Upper lobe of left lung (tissue), 6 donors: Measurements from ENCODE around the gene NUP188. TPM values are rescaled to one million over a fixed set of nuclear protein-coding genes. Genes with fewer than 3 reads are reported as not detected.
A peak's percentile ranks its signal among the peaks of the same experiment; 100 is the strongest.

ENCODE experiments used
- ATAC-seq, 2 donors: fragments of 200-7000 bp; cut with Tn5 transposase; one replicate each; pipeline ENCODE4 v1.9.1; 2022; ENCODE audit warnings: mild to moderate bottlenecking in 2 of 2, moderate library complexity in 2 of 2; ENCODE audit not compliant: low FRiP score in 2 of 2
- DNase-seq, 2 donors: peaks; one replicate each; pipeline ENCODE4 v3.0.0-alpha.2; 2019 to 2020
- H3K27ac ChIP-seq, 4 donors: fragments of 200-600 bp; sonication (generic); one replicate each; pipeline ENCODE4 v1.5.1; 2016 to 2019
- H3K27me3 ChIP-seq, 4 donors: fragments of 200-600 bp; sonication (generic); one replicate each; pipeline ENCODE4 v1.5.1; 2017 to 2019
- H3K36me3 ChIP-seq, 4 donors: fragments of 200-600 bp; sonication (generic); one replicate each; pipeline ENCODE4 v1.5.1; 2016 to 2019
- H3K4me1 ChIP-seq, 4 donors: fragments of 200-600 bp; sonication (generic); one replicate each; pipeline ENCODE4 v1.5.1; 2018 to 2019
- H3K4me3 ChIP-seq, 4 donors: fragments of 200-600 bp; sonication (generic); one replicate each; pipeline ENCODE4 v1.5.1; 2017 to 2019; ENCODE audit warnings: mild to moderate bottlenecking in 2 of 4, moderate library complexity in 1 of 4
- H3K9me3 ChIP-seq, 4 donors: fragments of 200-600 bp; sonication (generic); one replicate each; pipeline ENCODE4 v1.5.1; 2018 to 2019
- EP300 ChIP-seq, 4 donors: sonication (generic); formaldehyde crosslinking; IDR thresholded peaks; one replicate each; pipeline ENCODE4 v1.5.1; 2017; ENCODE audit warnings: antibody characterized with exemption in 4 of 4, control low read depth in 2 of 4
- POLR2A ChIP-seq, 4 donors: fragments of 450-650 bp; IDR thresholded peaks; one replicate each; pipeline ENCODE4 v1.5.1; 2016 to 2017; ENCODE audit warnings: antibody characterized with exemption in 4 of 4, mild to moderate bottlenecking in 2 of 4
- POLR2AphosphoS5 ChIP-seq, 2 donors: sonication (generic); formaldehyde crosslinking; IDR thresholded peaks; one replicate each; pipeline ENCODE4 v1.5.1; 2017; ENCODE audit warnings: antibody characterized with exemption in 2 of 2
- WGBS, 2 donors: methylation state at CpG; one replicate each; pipeline ENCODE4 v1.1.5; 2017 to 2018; 5-methylcytosine and 5-hydroxymethylcytosine counted together
- total RNA-seq, 6 donors: library from RNA; depleted of rRNA in 4 of 6; stranded (reverse); fragments of >200 nt in 4 of 6; gene quantifications; one replicate each; pipeline versions ENCODE4 v1.1.0 to v1.2.1, GENCODE V29; 2016 to 2021
- TF ChIP-seq, protein P1 (sequence below), 6 experiments: fragments of 450-650 bp in 4 of 6; fragments of 200-600 bp in 2 of 6; sonication (generic) in 2 of 6; IDR thresholded peaks; one replicate each; pipeline ENCODE4 v1.5.1; 2016 to 2019; ENCODE audit warnings: antibody characterized with exemption in 6 of 6
- donor health status: DM: no; HTN: no; CAD: no; lungs with moderate emphysema.
- donor health status: DM: no; HTN: yes; CAD: no; lungs with severe emphysema.

NUP188 gene
- total RNA-seq, 6 donors from 2014 or later: 30.4 to 225 (median 50.1) TPM

DNA sequence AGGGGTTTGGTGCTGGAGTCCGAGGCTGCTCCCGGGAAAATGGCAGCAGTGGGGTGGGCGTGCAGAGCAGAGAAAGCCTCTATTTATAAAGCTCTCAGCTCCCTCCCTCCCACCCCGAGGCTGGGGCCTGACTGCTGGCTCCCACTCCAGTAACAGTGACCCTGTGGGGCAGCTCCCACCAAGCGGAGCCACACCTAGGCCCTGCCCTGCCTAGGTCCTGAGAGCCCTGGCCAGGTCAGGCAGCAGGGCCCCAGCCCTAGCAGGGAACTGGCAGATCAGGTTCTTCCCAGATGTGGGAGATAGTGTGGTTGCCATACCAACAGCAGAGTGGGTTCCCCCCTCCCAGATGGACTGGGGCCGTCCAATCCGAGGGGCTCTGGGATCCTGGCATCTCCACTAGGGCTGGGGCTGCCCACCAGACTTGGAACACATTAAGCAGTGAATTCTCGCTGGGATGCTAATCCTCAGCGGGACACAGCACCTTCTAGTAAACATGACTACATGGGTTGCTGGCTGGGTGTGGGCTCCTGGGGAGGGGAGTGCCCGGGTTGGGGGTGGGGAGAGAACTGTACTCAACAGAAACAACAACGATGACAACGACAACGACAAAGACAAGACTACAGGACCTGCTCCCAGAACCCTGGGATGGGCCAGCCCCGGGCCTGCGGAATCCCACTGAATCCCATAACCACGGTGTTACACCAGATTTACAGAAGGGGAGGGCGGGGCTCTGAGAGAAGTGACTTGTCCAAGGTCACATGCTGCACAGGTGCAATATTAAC, 79.1 kb downstream of the NUP188 start:
- WGBS, 2 donors: 57 to 60% methylated on average over 15 to 17 of the region's 17 CpGs
- H3K4me3 ChIP-seq: peak overlapping the region in 2 of 4 donors; percentile 75 to 89
- TF ChIP-seq, protein P1, sequence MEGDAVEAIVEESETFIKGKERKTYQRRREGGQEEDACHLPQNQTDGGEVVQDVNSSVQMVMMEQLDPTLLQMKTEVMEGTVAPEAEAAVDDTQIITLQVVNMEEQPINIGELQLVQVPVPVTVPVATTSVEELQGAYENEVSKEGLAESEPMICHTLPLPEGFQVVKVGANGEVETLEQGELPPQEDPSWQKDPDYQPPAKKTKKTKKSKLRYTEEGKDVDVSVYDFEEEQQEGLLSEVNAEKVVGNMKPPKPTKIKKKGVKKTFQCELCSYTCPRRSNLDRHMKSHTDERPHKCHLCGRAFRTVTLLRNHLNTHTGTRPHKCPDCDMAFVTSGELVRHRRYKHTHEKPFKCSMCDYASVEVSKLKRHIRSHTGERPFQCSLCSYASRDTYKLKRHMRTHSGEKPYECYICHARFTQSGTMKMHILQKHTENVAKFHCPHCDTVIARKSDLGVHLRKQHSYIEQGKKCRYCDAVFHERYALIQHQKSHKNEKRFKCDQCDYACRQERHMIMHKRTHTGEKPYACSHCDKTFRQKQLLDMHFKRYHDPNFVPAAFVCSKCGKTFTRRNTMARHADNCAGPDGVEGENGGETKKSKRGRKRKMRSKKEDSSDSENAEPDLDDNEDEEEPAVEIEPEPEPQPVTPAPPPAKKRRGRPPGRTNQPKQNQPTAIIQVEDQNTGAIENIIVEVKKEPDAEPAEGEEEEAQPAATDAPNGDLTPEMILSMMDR (IDR thresholded peaks at IDR 0.05): no peak
- TF ChIP-seq EP300 (IDR thresholded peaks at IDR 0.05) (no peak), POLR2AphosphoS5 (IDR thresholded peaks at IDR 0.05) (no peak), POLR2A (IDR thresholded peaks at IDR 0.05) (no peak)
- H3K27me3 ChIP-seq: no peaks in the 10 kb centered on the region
- H3K36me3 ChIP-seq: no peaks in the 10 kb centered on the region
- H3K4me1 ChIP-seq: peaks cover 25 to 28% (median 27%) of the 10 kb centered on the region in 4 donors
- no peaks in the 10 kb centered on the region for H3K9me3 ChIP-seq
- DNase-seq (peak in 1 of 2 donors; percentile 48), ATAC-seq (no peak)
- peak overlapping the region; percentile 10 to 64 (median 38) for H3K27ac ChIP-seq

- 27 to 32% methylated on average over 7 to 9 of the region's 9 CpGs for WGBS, 2 donors
- Histone ChIP-seq H3K27me3 (no peaks in the 10 kb centered on the region), H3K4me3 (peak overlapping the region; percentile 32 to 92 (median 82)), H3K9me3 (no peaks in the 10 kb centered on the region), H3K27ac (peak overlapping the region; percentile 47 to 86 (median 62)), H3K36me3 (no peaks in the 10 kb centered on the region), H3K4me1 (peaks cover 25 to 28% (median 27%) of the 10 kb centered on the region in 4 donors)
- ATAC-seq: no peak
- no peak for TF ChIP-seq POLR2A (IDR thresholded peaks at IDR 0.05)
- no peak for TF ChIP-seq EP300 (IDR thresholded peaks at IDR 0.05)
- TF ChIP-seq, protein P1 (IDR thresholded peaks at IDR 0.05): no peak
- TF ChIP-seq POLR2AphosphoS5 (IDR thresholded peaks at IDR 0.05): no peak
- no peak for DNase-seq
Measured at GRCh38 chr9:129027224-129027684, 79.8 kb downstream of the NUP188 start.

GRCh38 chr9:129027685-129028191, 80.2 kb downstream of the NUP188 start:
- ATAC-seq (peak; percentile 3 to 15), DNase-seq (no peak)
- Histone ChIP-seq H3K27me3 (no peaks in the 10 kb centered on the region), H3K9me3 (no peaks in the 10 kb centered on the region), H3K36me3 (no peaks in the 10 kb centered on the region), H3K4me1 (peaks cover 25 to 28% (median 27%) of the 10 kb centered on the region in 4 donors), H3K4me3 (peak overlapping the region; percentile 32 to 92 (median 82)), H3K27ac (peak overlapping the region; percentile 47 to 86 (median 62))
- TF ChIP-seq POLR2AphosphoS5 (IDR thresholded peaks at IDR 0.05) (no peak), POLR2A (IDR thresholded peaks at IDR 0.05) (peak in 1 of 4 donors; percentile 22), EP300 (IDR thresholded peaks at IDR 0.05) (no peak)
- TF ChIP-seq, protein P1 (IDR thresholded peaks at IDR 0.05): no peak
- 5 to 19% methylated on average over 6 to 14 of the region's 47 CpGs for WGBS, 2 donors

- no peaks in the 10 kb centered on the region for H3K36me3 ChIP-seq
- ATAC-seq (peak; percentile 98 to 99), DNase-seq (peak; percentile 98 to 99)
- peak within 1 kb of the TSS; percentile 47 to 86 (median 62) for H3K27ac ChIP-seq
- H3K4me3 ChIP-seq: peak within 1 kb of the TSS; percentile 32 to 92 (median 82)
- no peaks in the 10 kb centered on the region for H3K27me3 ChIP-seq
- 4 to 5% methylated on average over 10 to 16 of the region's 60 CpGs for WGBS, 2 donors
- H3K4me1 ChIP-seq: peaks cover 25 to 28% (median 27%) of the 10 kb centered on the region in 4 donors
- TF ChIP-seq POLR2A (IDR thresholded peaks at IDR 0.05) (no peak), POLR2AphosphoS5 (IDR thresholded peaks at IDR 0.05) (peak in 1 of 2 donors; percentile 6), EP300 (IDR thresholded peaks at IDR 0.05) (no peak)
- TF ChIP-seq, protein P1 (IDR thresholded peaks at IDR 0.05): peak; percentile 28 to 84 (median 77)
- H3K9me3 ChIP-seq: no peaks in the 10 kb centered on the region
Measured at GRCh38 chr9:129028192-129028966, 80.9 kb downstream of the NUP188 start, which contains the start of gene SH3GLB2. TSS of gene SH3GLB2 (minus strand) at chr9:129028331. CDS start at chr9:129028154, 177 bp downstream.
